Trophoblast cell (in vitro differentiated cells and primary cell): ENCODE measurements around the gene CINP.

Source experiments
- DNase-seq, 2 donors: peaks; one replicate each; pipeline ENCODE4 v3.0.0-alpha.2; 2016
- H2AFZ ChIP-seq: 2 replicates; pipeline ENCODE4 v1.6.1; 2013; ENCODE audit warnings: low read length, moderate library complexity, mild to moderate bottlenecking; ENCODE audit not compliant: insufficient read depth, poor library complexity
- H2AK5ac ChIP-seq: 2 replicates; pipeline ENCODE4 v1.6.1; 2013; ENCODE audit warnings: mild to moderate bottlenecking, low read length
- H2BK120ac ChIP-seq: 2 replicates; pipeline ENCODE4 v1.6.1; 2013; ENCODE audit warnings: low read length, mild to moderate bottlenecking, moderate library complexity; ENCODE audit not compliant: insufficient read depth, poor library complexity
- H2BK12ac ChIP-seq: 2 replicates; pipeline ENCODE4 v1.6.1; 2013; ENCODE audit warnings: mild to moderate bottlenecking, low read length, moderate library complexity
- H2BK5ac ChIP-seq: 2 replicates; pipeline ENCODE4 v1.6.1; 2013; ENCODE audit warnings: low read length, low read depth, moderate library complexity, mild to moderate bottlenecking; ENCODE audit not compliant: poor library complexity
- H3K14ac ChIP-seq: 2 replicates; pipeline ENCODE4 v1.6.1; 2013; ENCODE audit warnings: mild to moderate bottlenecking, low read length
- H3K18ac ChIP-seq: 2 replicates; pipeline ENCODE4 v1.6.1; 2013; ENCODE audit warnings: mild to moderate bottlenecking, low read length
- H3K23ac ChIP-seq: 2 replicates; pipeline ENCODE4 v1.6.1; 2013; ENCODE audit warnings: low read length
- H3K27ac ChIP-seq: 2 replicates; pipeline ENCODE4 v1.5.1; 2013; ENCODE audit warnings: low read depth, mild to moderate bottlenecking, inconsistent platforms, low read length, moderate library complexity
- H3K27me3 ChIP-seq: 2 replicates; pipeline ENCODE4 v1.6.1; 2013; ENCODE audit warnings: inconsistent platforms, mild to moderate bottlenecking, low read length, moderate library complexity; ENCODE audit not compliant: insufficient read depth
- H3K36me3 ChIP-seq, 2 experiments: 1 replicate in 1 of 2; 2 replicates in 1 of 2; pipeline ENCODE4 v1.6.1; 2013; ENCODE audit warnings: low read length in 2 of 2, mild to moderate bottlenecking in 2 of 2, moderate library complexity in 1 of 2; ENCODE audit not compliant: insufficient read depth in 2 of 2, control insufficient read depth in 1 of 2
- H3K4ac ChIP-seq: 2 replicates; pipeline ENCODE4 v1.6.1; 2013; ENCODE audit warnings: low read depth, mild to moderate bottlenecking, low read length, moderate library complexity
- H3K4me1 ChIP-seq, 2 experiments: 1 replicate in 1 of 2; 2 replicates in 1 of 2; pipeline ENCODE4 v1.6.1; 2013; ENCODE audit warnings: low read length in 2 of 2, mild to moderate bottlenecking in 2 of 2, moderate library complexity in 1 of 2; ENCODE audit not compliant: insufficient read depth in 2 of 2, control insufficient read depth in 1 of 2
- H3K4me2 ChIP-seq: 2 replicates; pipeline ENCODE4 v1.6.1; 2013; ENCODE audit warnings: inconsistent platforms, mild to moderate bottlenecking, low read length, moderate library complexity
- H3K4me3 ChIP-seq: 2 replicates; pipeline ENCODE4 v1.5.1; 2013; ENCODE audit warnings: mild to moderate bottlenecking, low read depth, low read length, inconsistent platforms
- H3K79me1 ChIP-seq: one replicate; pipeline ENCODE4 v1.6.1; 2013; ENCODE audit warnings: low read length
- H3K79me2 ChIP-seq: 2 replicates; pipeline ENCODE4 v1.6.1; 2013; ENCODE audit warnings: low read length, mild to moderate bottlenecking; ENCODE audit not compliant: control insufficient read depth, insufficient read depth, poor library complexity
- H3K9ac ChIP-seq: 2 replicates; pipeline ENCODE4 v1.6.1; 2013; ENCODE audit warnings: mild to moderate bottlenecking, low read length
- H3K9me3 ChIP-seq: 2 replicates; pipeline ENCODE4 v1.6.1; 2013; ENCODE audit warnings: low read depth, mild to moderate bottlenecking, control low read depth, inconsistent platforms, low read length; ENCODE audit not compliant: insufficient read depth
- H4K12ac ChIP-seq: 2 replicates; pipeline ENCODE4 v1.6.1; 2013; ENCODE audit warnings: low read depth, mild to moderate bottlenecking, low read length, moderate library complexity
- H4K8ac ChIP-seq: 2 replicates; pipeline ENCODE4 v1.6.1; 2013; ENCODE audit warnings: low read depth, mild to moderate bottlenecking, low read length, moderate library complexity
- H4K91ac ChIP-seq: one replicate; pipeline ENCODE4 v1.6.1; 2013; ENCODE audit warnings: low read depth, mild to moderate bottlenecking, low read length, moderate library complexity
- WGBS: extraction: QIAGEN DNeasy Blood & Tissue Kit; methylation state at CpG from one replicate; pipeline ENCODE4 v1.1.7; 2013; ENCODE audit warnings: missing lambda C conversion rate; ENCODE audit not compliant: insufficient read length, insufficient coverage; ENCODE audit errors: extremely low coverage; 5-methylcytosine and 5-hydroxymethylcytosine counted together

The CINP gene

GRCh38 chr14:102375119-102375518 is 12.4 kb upstream of the CINP start:
- H3K36me3 ChIP-seq: peaks cover 4 to 9% of the 10 kb centered on the region in 2 experiments
- H3K79me1 ChIP-seq: no peaks in the 10 kb centered on the region
- no CpG with 5 or more reads among the region's 5 CpGs for WGBS
- H2AK5ac ChIP-seq: no peak overlapping the region
- no peak overlapping the region for H3K9ac ChIP-seq
- H3K14ac ChIP-seq: no peak overlapping the region
- no peak overlapping the region for H2BK12ac ChIP-seq
- no peak overlapping the region for H3K4me2 ChIP-seq
- no peaks in the 10 kb centered on the region for H3K9me3 ChIP-seq
- no peaks in the 10 kb centered on the region for H3K79me2 ChIP-seq
- H3K18ac ChIP-seq: no peak overlapping the region
- H3K4ac ChIP-seq: no peak overlapping the region
- H4K8ac ChIP-seq: no peak overlapping the region
- no peak overlapping the region for H2BK5ac ChIP-seq
- H2BK120ac ChIP-seq: no peak overlapping the region
- no peak overlapping the region for H2AFZ ChIP-seq
- no peak overlapping the region for H3K27ac ChIP-seq
- H3K27me3 ChIP-seq: no peaks in the 10 kb centered on the region
- H4K91ac ChIP-seq: no peak overlapping the region
- no peak overlapping the region for H4K12ac ChIP-seq
- no peaks in the 10 kb centered on the region for H3K4me1 ChIP-seq
- no peak overlapping the region for H3K4me3 ChIP-seq
- no peak overlapping the region for H3K23ac ChIP-seq
- DNase-seq: no peak

GRCh38 chr14:102374264-102374663 is 11.6 kb upstream of the CINP start:
- Histone ChIP-seq H4K8ac (no peak overlapping the region), H3K9me3 (no peaks in the 10 kb centered on the region), H2BK5ac (no peak overlapping the region), H3K4me1 (no peaks in the 10 kb centered on the region), H3K79me2 (no peaks in the 10 kb centered on the region), H2BK120ac (no peak overlapping the region), H3K4me2 (no peak overlapping the region), H3K27ac (no peak overlapping the region), H4K91ac (no peak overlapping the region), H2AK5ac (no peak overlapping the region), H3K27me3 (no peaks in the 10 kb centered on the region), H2AFZ (no peak overlapping the region), H3K9ac (no peak overlapping the region), H3K79me1 (no peaks in the 10 kb centered on the region), H3K4ac (no peak overlapping the region), H3K4me3 (no peak overlapping the region), H3K36me3 (peaks cover 4 to 8% of the 10 kb centered on the region in 2 experiments), H3K23ac (no peak overlapping the region), H3K14ac (no peak overlapping the region), H2BK12ac (no peak overlapping the region), H4K12ac (no peak overlapping the region), H3K18ac (no peak overlapping the region)
- no peak for DNase-seq
- no CpG with 5 or more reads among the region's 2 CpGs for WGBS

GRCh38 chr14:102373110-102373509 is 10.4 kb upstream of the CINP start:
- H2BK12ac ChIP-seq: no peak overlapping the region
- no peak overlapping the region for H3K18ac ChIP-seq
- H3K79me2 ChIP-seq: no peaks in the 10 kb centered on the region
- H3K27ac ChIP-seq: no peak overlapping the region
- H3K4me2 ChIP-seq: no peak overlapping the region
- H2BK5ac ChIP-seq: no peak overlapping the region
- no peak overlapping the region for H3K4me3 ChIP-seq
- H2BK120ac ChIP-seq: no peak overlapping the region
- no peak overlapping the region for H4K8ac ChIP-seq
- WGBS: no CpG with 5 or more reads among the region's 3 CpGs
- H3K9me3 ChIP-seq: no peaks in the 10 kb centered on the region
- no peak overlapping the region for H4K12ac ChIP-seq
- H2AFZ ChIP-seq: no peak overlapping the region
- no peak overlapping the region for H2AK5ac ChIP-seq
- H3K4ac ChIP-seq: no peak overlapping the region
- no peaks in the 10 kb centered on the region for H3K27me3 ChIP-seq
- H3K14ac ChIP-seq: no peak overlapping the region
- H3K79me1 ChIP-seq: no peaks in the 10 kb centered on the region
- peaks cover 2 to 5% of the 10 kb centered on the region in 2 experiments for H3K36me3 ChIP-seq
- no peak overlapping the region for H3K9ac ChIP-seq
- no peaks in the 10 kb centered on the region for H3K4me1 ChIP-seq
- no peak overlapping the region for H3K23ac ChIP-seq
- no peak overlapping the region for H4K91ac ChIP-seq
- DNase-seq: no peak

- WGBS: no CpG with 5 or more reads among the region's 4 CpGs
- Histone ChIP-seq H3K79me1 (no peaks in the 10 kb centered on the region), H3K14ac (no peak overlapping the region)
These were observed 8.7 kb upstream of the CINP start for GRCh38 chr14:102371361-102371760.

More at GRCh38 chr14:102371361-102371760, 8.7 kb upstream of the CINP start:
- Histone ChIP-seq H2BK12ac (no peak overlapping the region), H3K23ac (no peak overlapping the region), H2BK5ac (no peak overlapping the region), H3K36me3 (no peaks in the 10 kb centered on the region), H4K91ac (no peak overlapping the region), H3K9ac (no peak overlapping the region), H3K18ac (no peak overlapping the region), H2AFZ (no peak overlapping the region), H3K4ac (no peak overlapping the region), H3K4me3 (no peak overlapping the region), H2AK5ac (no peak overlapping the region), H3K79me2 (no peaks in the 10 kb centered on the region), H2BK120ac (no peak overlapping the region), H3K9me3 (no peaks in the 10 kb centered on the region), H4K8ac (no peak overlapping the region), H3K27me3 (no peaks in the 10 kb centered on the region), H3K4me1 (no peaks in the 10 kb centered on the region), H4K12ac (no peak overlapping the region), H3K27ac (no peak overlapping the region), H3K4me2 (no peak overlapping the region)
- DNase-seq: peak; percentile 40 to 58
